ENCODE measurements around the gene CXCL16.

DNA sequence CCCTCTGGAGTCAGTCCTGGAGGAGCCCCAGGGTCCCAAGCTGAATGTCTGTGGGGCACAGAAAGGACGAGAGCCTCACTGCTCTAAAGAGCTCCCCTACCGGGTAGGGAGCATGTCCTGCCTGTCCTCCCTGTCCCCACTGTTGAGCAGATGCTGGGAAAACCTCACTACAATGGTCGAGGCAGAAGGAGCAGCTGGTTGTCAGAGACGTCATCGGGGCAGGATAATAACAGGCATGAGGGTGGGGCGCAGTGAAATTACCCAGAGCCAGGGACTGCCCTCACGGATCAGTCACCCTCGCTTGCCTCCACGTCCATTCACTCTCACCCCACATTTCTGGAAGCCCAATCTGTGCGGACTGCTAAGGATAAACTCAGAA lies 32.5 kb upstream of the CXCL16 start:
- TF ChIP-seq, protein P1, sequence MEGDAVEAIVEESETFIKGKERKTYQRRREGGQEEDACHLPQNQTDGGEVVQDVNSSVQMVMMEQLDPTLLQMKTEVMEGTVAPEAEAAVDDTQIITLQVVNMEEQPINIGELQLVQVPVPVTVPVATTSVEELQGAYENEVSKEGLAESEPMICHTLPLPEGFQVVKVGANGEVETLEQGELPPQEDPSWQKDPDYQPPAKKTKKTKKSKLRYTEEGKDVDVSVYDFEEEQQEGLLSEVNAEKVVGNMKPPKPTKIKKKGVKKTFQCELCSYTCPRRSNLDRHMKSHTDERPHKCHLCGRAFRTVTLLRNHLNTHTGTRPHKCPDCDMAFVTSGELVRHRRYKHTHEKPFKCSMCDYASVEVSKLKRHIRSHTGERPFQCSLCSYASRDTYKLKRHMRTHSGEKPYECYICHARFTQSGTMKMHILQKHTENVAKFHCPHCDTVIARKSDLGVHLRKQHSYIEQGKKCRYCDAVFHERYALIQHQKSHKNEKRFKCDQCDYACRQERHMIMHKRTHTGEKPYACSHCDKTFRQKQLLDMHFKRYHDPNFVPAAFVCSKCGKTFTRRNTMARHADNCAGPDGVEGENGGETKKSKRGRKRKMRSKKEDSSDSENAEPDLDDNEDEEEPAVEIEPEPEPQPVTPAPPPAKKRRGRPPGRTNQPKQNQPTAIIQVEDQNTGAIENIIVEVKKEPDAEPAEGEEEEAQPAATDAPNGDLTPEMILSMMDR (IDR thresholded peaks at IDR 0.05): no peak
- no peak for TF ChIP-seq POLR2A (IDR thresholded peaks at IDR 0.05)
